Measurements from ENCODE around the gene TEAD1.
"Not testable (repeated sequence)": the region's sequence is repeated elsewhere in the genome, so short reads cannot be mapped to it uniquely, and the experiment has no call there.

The TEAD1 gene

GRCh38 chr11:12871241-12871640, 197.0 kb downstream of the TEAD1 start:
- no peak for DNase-seq

- no peak for DNase-seq
Observed at GRCh38 chr11:12871788-12872321, 197.6 kb downstream of the TEAD1 start.

GRCh38 chr11:12876340-12876739, 202.1 kb downstream of the TEAD1 start:
- DNase-seq: no peak

- DNase-seq: no peak
Observed at GRCh38 chr11:12876988-12877387, 202.8 kb downstream of the TEAD1 start.

GRCh38 chr11:12877508-12877907, 203.3 kb downstream of the TEAD1 start:
- DNase-seq: not testable (repeated sequence)

- DNase-seq: no peak
Observed at GRCh38 chr11:12880327-12880726, 206.1 kb downstream of the TEAD1 start.

GRCh38 chr11:12882670-12883069, 208.4 kb downstream of the TEAD1 start:
- DNase-seq: no peak

GRCh38 chr11:12884751-12885318, 210.6 kb downstream of the TEAD1 start:
- no peak for DNase-seq

GRCh38 chr11:12885717-12886239, 211.6 kb downstream of the TEAD1 start:
- DNase-seq: no peak

- no peak for DNase-seq
Observed at GRCh38 chr11:12886508-12886907, 212.3 kb downstream of the TEAD1 start.

GRCh38 chr11:12888525-12889158, 214.4 kb downstream of the TEAD1 start:
- peak; percentile 8 for DNase-seq

GRCh38 chr11:12889243-12889642, 215.0 kb downstream of the TEAD1 start:
- no peak for DNase-seq

- DNase-seq: no peak
Observed at GRCh38 chr11:12890476-12890875, 216.3 kb downstream of the TEAD1 start.

- no peak for DNase-seq
Observed at GRCh38 chr11:12893787-12894672, 219.8 kb downstream of the TEAD1 start.

- no peak for DNase-seq
Observed at GRCh38 chr11:12897390-12897789, 223.2 kb downstream of the TEAD1 start.

GRCh38 chr11:12897867-12898266, 223.6 kb downstream of the TEAD1 start:
- DNase-seq: no peak

- no peak for DNase-seq
Observed at GRCh38 chr11:12900496-12900895, 226.3 kb downstream of the TEAD1 start.

- DNase-seq: no peak
Observed at GRCh38 chr11:12901272-12901671, 227.1 kb downstream of the TEAD1 start.

GRCh38 chr11:12901874-12902481, 227.8 kb downstream of the TEAD1 start:
- no peak for DNase-seq

GRCh38 chr11:12902791-12903486, 228.7 kb downstream of the TEAD1 start:
- no peak for DNase-seq

- no peak for DNase-seq
Observed at GRCh38 chr11:12905435-12905834, 231.2 kb downstream of the TEAD1 start.

- DNase-seq: no peak
Observed at GRCh38 chr11:12906501-12906900, 232.3 kb downstream of the TEAD1 start.
